ENCODE measurements around the gene MYMX. TPM values are rescaled to one million over a fixed set of nuclear protein-coding genes. Genes with fewer than 3 reads are reported as not detected.
A peak's percentile ranks its signal among the peaks of the same experiment; 100 is the strongest.

The MYMX gene
- total RNA-seq, 2 experiments from 2014 or later = not detected

DNA sequence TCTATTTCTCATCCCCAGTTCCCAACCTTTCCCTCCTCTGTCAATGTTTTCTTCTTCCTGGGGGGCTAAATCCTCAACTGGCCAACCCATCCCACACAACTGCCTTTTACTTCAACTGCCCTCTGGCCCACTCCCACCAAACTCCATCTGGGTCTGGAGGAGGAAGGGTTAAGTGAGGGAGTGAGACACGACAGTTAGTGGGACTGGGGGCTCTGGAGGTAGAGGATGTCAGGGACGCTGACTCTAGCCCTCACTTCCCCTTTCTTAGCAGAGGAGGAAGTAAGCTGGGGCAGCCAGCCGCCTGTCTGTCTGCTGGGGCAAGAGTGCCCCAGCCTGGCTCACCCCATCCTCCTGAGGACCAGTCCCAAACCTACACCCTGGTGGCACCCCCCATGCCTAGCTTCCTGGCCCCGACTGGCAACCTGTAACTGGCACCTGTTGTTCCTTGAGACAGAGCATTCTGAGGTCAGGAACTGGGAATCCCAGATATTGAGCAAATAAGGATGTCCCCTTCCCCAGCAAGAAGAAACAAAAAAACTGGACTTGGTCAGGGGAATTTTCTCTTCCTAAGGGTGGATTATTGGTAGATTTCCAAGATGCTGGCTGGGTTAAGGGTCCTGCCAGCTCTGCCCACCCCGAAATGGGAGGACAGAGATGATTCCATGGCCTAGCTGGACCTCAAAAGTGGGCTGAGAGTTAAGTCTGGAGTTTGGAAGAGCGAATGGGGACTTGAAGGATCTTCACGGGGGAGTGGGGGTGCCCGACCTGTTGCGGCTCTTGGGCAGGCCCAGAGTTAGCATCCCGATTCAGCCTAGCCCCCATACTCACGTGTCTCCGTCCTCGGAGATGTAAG lies 47.7 kb downstream of the MYMX start:
- peaks cover 32% of the 10 kb centered on the region for H3K36me3 Mint-ChIP-seq (ENCODE audit: low read depth)
- ATAC-seq (peak; percentile 31), DNase-seq (peak; percentile 60)
- peak overlapping the region; percentile 95 for H3K27ac Mint-ChIP-seq
- no peaks in the 10 kb centered on the region for H3K9me3 Mint-ChIP-seq
- ChIA-PET CTCF (interaction anchor here (0.7 to 2.0 kb wide), 9 partner anchors 8 to 92 kb away, joined by 3 to 10 read pairs (median 4); partner anchors contain the start of genes HSP90AB1 and SLC29A1), POLR2A (interaction anchor here (0.8 to 17.2 kb wide), 7 partner anchors 10 to 123 kb away, joined by 3 to 486 read pairs (median 3); partner anchors contain the start of genes CDC5L and HSP90AB1)
- intact Hi-C loops (cut with micrococcal nuclease) = loop anchor here (5.0 kb wide), 1 partner anchor 193 kb away; no protein-coding TSS in a partner anchor
- no peak for TF ChIP-seq CTCF (IDR thresholded peaks at IDR 0.05)
- peaks cover 8% of the 10 kb centered on the region for H3K27me3 Mint-ChIP-seq
- H3K4me3 Mint-ChIP-seq = peak overlapping the region; percentile 95
- peaks cover 47% of the 10 kb centered on the region for H3K4me1 Mint-ChIP-seq (ENCODE audit: low read depth)

GRCh38 chr6:44265007-44265721 lies 48.4 kb downstream of the MYMX start, which contains the start of gene NFKBIE:
NFKBIE (minus strand) TSS chr6:44265551; CDS start chr6:44265346, 205 bp downstream.
- peak; percentile 70 for ATAC-seq
- Mint-ChIP-seq H3K9me3 (no peaks in the 10 kb centered on the region), H3K36me3 (ENCODE audit: low read depth) (peaks cover 32% of the 10 kb centered on the region), H3K27ac (peak within 1 kb of the TSS; percentile 95), H3K4me3 (peak within 1 kb of the TSS; percentile 95), H3K27me3 (peaks cover 16% of the 10 kb centered on the region), H3K4me1 (ENCODE audit: low read depth) (peaks cover 51% of the 10 kb centered on the region)
- peak; percentile 96 for DNase-seq
- ChIA-PET CTCF (interaction anchor here (0.7 to 6.5 kb wide), 9 partner anchors 9 to 93 kb away, joined by 3 to 182 read pairs (median 4); partner anchors contain the start of genes AARS2 and HSP90AB1), POLR2A (interaction anchor here (1.0 to 17.2 kb wide), 6 partner anchors 10 to 122 kb away, joined by 3 to 486 read pairs (median 14); partner anchors contain the start of genes CDC5L and HSP90AB1)
- intact Hi-C loops (cut with micrococcal nuclease) = loop anchor here (5.0 kb wide), 1 partner anchor 192 kb away; no protein-coding TSS in a partner anchor
- peak; percentile 49 for TF ChIP-seq CTCF (IDR thresholded peaks at IDR 0.05)

- peak overlapping the region; percentile 95 for H3K4me3 Mint-ChIP-seq
- no peak for TF ChIP-seq CTCF (IDR thresholded peaks at IDR 0.05)
- ChIA-PET CTCF (interaction anchor here (1.0 to 6.5 kb wide), 4 partner anchors 30 to 71 kb away, joined by 3 to 182 read pairs (median 92); partner anchors contain the start of gene AARS2), POLR2A (interaction anchor here (1.9 to 17.2 kb wide), 2 partner anchors 11 to 20 kb away, joined by 4 to 486 read pairs; partner anchors contain the start of gene HSP90AB1)
- DNase-seq (no peak), ATAC-seq (no peak)
- H3K27me3 Mint-ChIP-seq = peaks cover 16% of the 10 kb centered on the region
- H3K27ac Mint-ChIP-seq = peak overlapping the region; percentile 95
- intact Hi-C loops (cut with micrococcal nuclease) = loop anchor here (5.0 kb wide), 1 partner anchor 192 kb away; no protein-coding TSS in a partner anchor
- peaks cover 45% of the 10 kb centered on the region for H3K4me1 Mint-ChIP-seq (ENCODE audit: low read depth)
- H3K9me3 Mint-ChIP-seq = no peaks in the 10 kb centered on the region
- peaks cover 31% of the 10 kb centered on the region for H3K36me3 Mint-ChIP-seq (ENCODE audit: low read depth)
Measured at GRCh38 chr6:44265722-44266233, 49.1 kb downstream of the MYMX start.

DNA sequence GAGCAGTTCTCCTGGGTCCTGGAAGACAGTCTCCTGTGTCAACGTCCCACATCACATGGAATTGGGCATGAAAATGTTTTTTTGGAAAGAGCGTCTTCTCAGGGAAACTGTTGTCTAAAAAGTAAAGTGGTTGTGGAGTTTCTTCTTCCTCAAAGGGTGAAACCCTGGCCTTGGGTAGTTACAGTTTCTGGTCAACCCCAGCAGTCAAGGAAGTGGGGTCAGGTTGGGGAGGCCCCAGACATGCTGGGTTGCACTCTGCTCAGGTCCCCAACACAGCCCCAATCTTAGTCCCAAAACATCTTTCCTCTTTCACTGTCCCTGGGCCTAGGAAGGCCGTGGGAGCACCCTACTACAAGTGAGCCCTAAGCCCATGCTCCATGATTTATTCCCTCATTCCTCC lies 49.6 kb downstream of the MYMX start:
- Mint-ChIP-seq H3K27me3 (peaks cover 20% of the 10 kb centered on the region), H3K4me3 (peak overlapping the region; percentile 95), H3K9me3 (no peaks in the 10 kb centered on the region), H3K27ac (peak overlapping the region; percentile 77), H3K36me3 (ENCODE audit: low read depth) (peaks cover 26% of the 10 kb centered on the region), H3K4me1 (ENCODE audit: low read depth) (peaks cover 44% of the 10 kb centered on the region)
- CTCF ChIA-PET = interaction anchor here (0.8 to 6.5 kb wide), 11 partner anchors 10 to 143 kb away, joined by 3 to 182 read pairs (median 12); partner anchors contain the start of genes AARS2, CDC5L, SLC35B2 and SPATS1
- POLR2A ChIA-PET = interaction anchor here (1.2 to 17.2 kb wide), 4 partner anchors 11 to 159 kb away, joined by 3 to 486 read pairs (median 7); partner anchors contain the start of gene HSP90AB1
- no peak for TF ChIP-seq CTCF (IDR thresholded peaks at IDR 0.05)
- intact Hi-C loops (cut with micrococcal nuclease) = loop anchor here (5.0 kb wide), 1 partner anchor 191 kb away; no protein-coding TSS in a partner anchor
- DNase-seq (peak; percentile 50), ATAC-seq (no peak)
